ENCODE measurements around the gene ALG11. TPM values are rescaled to one million over a fixed set of nuclear protein-coding genes. Genes with fewer than 3 reads are reported as not detected.

The ALG11 gene
- total RNA-seq, 4 donors from 2014 or later, result 7.4 to 23.7 (median 13.2) TPM

DNA sequence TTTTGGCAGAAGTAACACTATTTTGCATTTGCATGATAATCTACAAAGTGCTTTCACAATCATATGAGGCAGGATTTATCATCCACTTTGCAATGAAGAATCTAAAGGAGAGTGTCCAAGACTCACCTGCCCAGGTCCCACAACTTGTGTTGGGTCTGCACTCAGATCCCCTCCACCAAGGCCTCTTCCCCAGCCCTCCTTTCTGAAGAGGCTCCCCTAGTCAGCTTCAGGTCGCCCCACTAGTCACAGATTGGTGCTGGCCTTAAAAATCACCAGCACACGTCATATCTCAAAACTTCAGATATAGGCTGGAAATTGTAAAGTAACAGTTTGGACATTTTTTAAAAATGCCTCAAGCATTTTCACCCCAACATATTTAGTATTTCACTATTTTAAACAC lies 18.5 kb upstream of the ALG11 start:
- H3K4me3 ChIP-seq, result no peak overlapping the region
- H3K9me3 ChIP-seq, result no peaks in the 10 kb centered on the region
- no peak for DNase-seq (ENCODE audit: low spot score in 2 of 2)
- H3K27me3 ChIP-seq, result no peaks in the 10 kb centered on the region
- H3K4me1 ChIP-seq, result peaks cover 13% of the 10 kb centered on the region
- 100% methylated on average over 2 of the region's 2 CpGs for WGBS
- no peak overlapping the region for H3K27ac ChIP-seq
- no peak for TF ChIP-seq EP300 (IDR thresholded peaks at IDR 0.05)
- TF ChIP-seq POLR2A (IDR thresholded peaks at IDR 0.05), result no peak
- TF ChIP-seq, protein P1, sequence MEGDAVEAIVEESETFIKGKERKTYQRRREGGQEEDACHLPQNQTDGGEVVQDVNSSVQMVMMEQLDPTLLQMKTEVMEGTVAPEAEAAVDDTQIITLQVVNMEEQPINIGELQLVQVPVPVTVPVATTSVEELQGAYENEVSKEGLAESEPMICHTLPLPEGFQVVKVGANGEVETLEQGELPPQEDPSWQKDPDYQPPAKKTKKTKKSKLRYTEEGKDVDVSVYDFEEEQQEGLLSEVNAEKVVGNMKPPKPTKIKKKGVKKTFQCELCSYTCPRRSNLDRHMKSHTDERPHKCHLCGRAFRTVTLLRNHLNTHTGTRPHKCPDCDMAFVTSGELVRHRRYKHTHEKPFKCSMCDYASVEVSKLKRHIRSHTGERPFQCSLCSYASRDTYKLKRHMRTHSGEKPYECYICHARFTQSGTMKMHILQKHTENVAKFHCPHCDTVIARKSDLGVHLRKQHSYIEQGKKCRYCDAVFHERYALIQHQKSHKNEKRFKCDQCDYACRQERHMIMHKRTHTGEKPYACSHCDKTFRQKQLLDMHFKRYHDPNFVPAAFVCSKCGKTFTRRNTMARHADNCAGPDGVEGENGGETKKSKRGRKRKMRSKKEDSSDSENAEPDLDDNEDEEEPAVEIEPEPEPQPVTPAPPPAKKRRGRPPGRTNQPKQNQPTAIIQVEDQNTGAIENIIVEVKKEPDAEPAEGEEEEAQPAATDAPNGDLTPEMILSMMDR (IDR thresholded peaks at IDR 0.05), result no peak
- no peak for TF ChIP-seq POLR2AphosphoS5 (IDR thresholded peaks at IDR 0.05)
- H3K36me3 ChIP-seq, result no peaks in the 10 kb centered on the region

DNA sequence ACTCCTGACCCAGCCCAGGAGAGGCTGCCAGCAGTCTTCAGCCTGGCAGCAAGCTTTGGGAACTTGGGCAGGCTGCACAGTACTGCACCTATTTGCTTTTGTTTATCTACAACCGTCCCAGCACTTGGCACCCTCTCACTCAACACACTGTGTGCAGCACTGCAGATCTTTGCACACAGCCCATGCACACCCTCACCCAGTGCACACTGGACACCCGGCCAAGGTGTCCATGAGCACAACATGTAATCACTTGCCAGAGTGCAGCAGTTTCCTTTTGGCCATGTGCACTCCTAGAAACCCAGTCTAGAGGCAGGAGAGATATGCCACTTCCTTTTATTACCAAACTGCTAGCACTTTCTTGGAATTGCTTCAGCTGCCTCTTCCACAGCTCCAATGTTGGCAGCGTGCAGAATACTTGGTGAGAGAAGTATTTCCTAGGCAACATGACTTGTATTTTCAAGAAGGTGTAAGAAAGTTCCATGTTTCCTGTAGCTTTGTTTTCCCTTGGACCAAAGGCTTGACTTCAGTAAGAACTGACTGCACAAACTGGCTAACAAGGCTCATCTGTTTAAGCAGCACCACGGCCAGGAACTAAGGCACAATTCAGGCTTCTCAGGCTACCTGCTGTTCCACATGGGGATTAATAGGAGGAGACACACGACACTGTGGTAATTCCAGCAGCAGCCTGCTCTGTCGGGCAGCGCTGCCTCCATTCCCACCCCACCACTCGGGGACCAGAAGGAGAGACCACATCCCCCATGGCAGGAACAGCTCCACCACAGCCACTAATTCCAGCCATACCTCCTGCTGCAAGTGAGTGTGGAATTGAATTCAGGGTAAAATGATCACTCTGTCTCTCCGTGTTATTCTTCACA lies 16.3 kb upstream of the ALG11 start:
- TF ChIP-seq EP300 (IDR thresholded peaks at IDR 0.05) (no peak), POLR2AphosphoS5 (IDR thresholded peaks at IDR 0.05) (no peak), POLR2A (IDR thresholded peaks at IDR 0.05) (no peak)
- TF ChIP-seq, protein P1 (IDR thresholded peaks at IDR 0.05), result no peak
- 19% methylated on average over 9 of the region's 9 CpGs for WGBS
- H3K4me1 ChIP-seq, result peaks cover 23% of the 10 kb centered on the region
- no peak overlapping the region for H3K4me3 ChIP-seq
- no peak for DNase-seq (ENCODE audit: low spot score in 2 of 2)
- H3K9me3 ChIP-seq, result no peaks in the 10 kb centered on the region
- H3K36me3 ChIP-seq, result no peaks in the 10 kb centered on the region
- peak overlapping the region; percentile 12 for H3K27ac ChIP-seq
- no peaks in the 10 kb centered on the region for H3K27me3 ChIP-seq

DNA sequence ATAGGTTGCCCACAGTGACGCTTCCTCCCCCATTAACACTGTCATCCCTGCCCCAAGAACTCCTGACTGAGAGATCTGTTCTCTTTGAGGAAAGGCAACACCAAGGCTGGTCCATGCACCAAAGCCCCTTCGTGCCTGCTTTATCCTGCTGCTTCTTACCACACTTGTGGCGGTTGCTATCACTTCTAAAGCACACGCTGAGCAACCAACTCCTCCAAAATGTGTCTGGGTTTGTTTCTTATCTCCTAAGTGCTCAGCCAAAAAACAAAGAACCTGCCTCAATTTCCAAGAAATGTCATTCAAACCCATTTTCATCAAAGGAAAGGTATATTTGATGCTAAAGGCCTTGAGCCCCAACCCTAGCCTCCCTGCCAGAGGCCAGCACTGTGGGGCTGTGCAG lies 15.6 kb upstream of the ALG11 start:
- H3K9me3 ChIP-seq, result no peaks in the 10 kb centered on the region
- no peaks in the 10 kb centered on the region for H3K27me3 ChIP-seq
- WGBS, result 92% methylated on average over 4 of the region's 4 CpGs
- H3K27ac ChIP-seq, result no peak overlapping the region
- H3K4me1 ChIP-seq, result peaks cover 23% of the 10 kb centered on the region
- no peak for DNase-seq (ENCODE audit: low spot score in 2 of 2)
- H3K4me3 ChIP-seq, result no peak overlapping the region
- no peaks in the 10 kb centered on the region for H3K36me3 ChIP-seq
- TF ChIP-seq, protein P1 (IDR thresholded peaks at IDR 0.05), result no peak
- TF ChIP-seq POLR2AphosphoS5 (IDR thresholded peaks at IDR 0.05), result no peak
- no peak for TF ChIP-seq POLR2A (IDR thresholded peaks at IDR 0.05)
- no peak for TF ChIP-seq EP300 (IDR thresholded peaks at IDR 0.05)

DNA sequence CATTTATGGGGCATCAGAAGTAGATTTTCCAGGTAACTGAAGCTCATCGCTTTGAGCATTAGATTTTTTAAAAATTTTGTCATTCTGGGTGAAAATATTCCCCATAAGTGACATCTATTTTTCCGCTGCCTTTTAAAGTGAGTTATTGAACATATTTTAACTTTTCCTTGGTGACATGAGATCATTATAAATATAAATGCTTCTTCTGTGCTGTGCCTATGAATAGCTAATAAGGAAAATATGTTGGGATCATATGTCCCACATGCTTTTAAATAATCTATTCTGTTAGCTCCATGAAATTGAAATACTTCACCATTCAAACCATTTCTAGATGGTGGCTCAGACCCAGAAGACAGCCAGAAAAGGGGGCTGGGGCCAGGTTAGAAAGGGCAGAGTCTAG lies 15.0 kb upstream of the ALG11 start:
- 96% methylated on average over 2 of the region's 2 CpGs for WGBS
- Histone ChIP-seq H3K4me1 (peaks cover 23% of the 10 kb centered on the region), H3K27ac (no peak overlapping the region), H3K27me3 (no peaks in the 10 kb centered on the region), H3K9me3 (no peaks in the 10 kb centered on the region), H3K4me3 (no peak overlapping the region), H3K36me3 (no peaks in the 10 kb centered on the region)
- no peak for TF ChIP-seq POLR2A (IDR thresholded peaks at IDR 0.05)
- no peak for TF ChIP-seq POLR2AphosphoS5 (IDR thresholded peaks at IDR 0.05)
- no peak for TF ChIP-seq EP300 (IDR thresholded peaks at IDR 0.05)
- TF ChIP-seq, protein P1 (IDR thresholded peaks at IDR 0.05), result no peak
- no peak for DNase-seq (ENCODE audit: low spot score in 2 of 2)

DNA sequence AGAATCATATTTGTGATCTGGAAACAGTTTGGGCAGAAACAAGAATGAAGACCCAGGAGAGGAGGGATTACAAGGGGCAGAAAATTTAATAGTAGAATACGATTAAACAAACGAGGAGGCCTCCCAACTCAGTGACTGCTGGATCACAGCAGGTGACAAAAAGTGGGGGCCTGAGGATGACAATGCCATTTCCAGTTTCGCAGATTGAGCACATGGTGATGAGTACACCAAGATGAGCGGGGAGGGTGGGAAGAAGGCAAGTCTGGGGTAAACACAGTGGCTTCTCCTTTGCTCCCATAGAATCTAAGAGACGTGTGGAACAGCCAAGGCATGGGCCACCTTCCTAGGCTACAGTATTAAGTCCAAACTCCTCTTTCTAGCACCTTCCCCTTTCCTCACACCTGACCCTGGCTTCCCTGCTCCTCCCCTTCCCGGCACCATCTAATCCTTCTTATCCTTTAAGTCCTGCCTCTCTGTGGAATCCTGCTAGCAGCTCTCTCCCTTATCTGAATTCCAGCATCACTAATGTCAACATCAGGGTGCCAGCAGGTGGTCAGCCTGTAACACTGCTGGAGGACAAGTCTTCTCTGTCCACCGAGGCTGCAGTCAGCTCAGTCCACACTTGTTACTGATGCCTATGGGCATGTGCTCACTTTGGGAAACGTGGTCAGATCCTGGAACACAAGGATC lies 14.4 kb upstream of the ALG11 start:
- 80% methylated on average over 8 of the region's 8 CpGs for WGBS
- H3K27me3 ChIP-seq, result no peaks in the 10 kb centered on the region
- no peaks in the 10 kb centered on the region for H3K36me3 ChIP-seq
- DNase-seq (ENCODE audit: low spot score in 2 of 2), result no peak
- H3K4me3 ChIP-seq, result no peak overlapping the region
- no peak overlapping the region for H3K27ac ChIP-seq
- H3K4me1 ChIP-seq, result peaks cover 23% of the 10 kb centered on the region
- TF ChIP-seq, protein P1 (IDR thresholded peaks at IDR 0.05), result no peak
- TF ChIP-seq POLR2A (IDR thresholded peaks at IDR 0.05) (no peak), EP300 (IDR thresholded peaks at IDR 0.05) (no peak), POLR2AphosphoS5 (IDR thresholded peaks at IDR 0.05) (no peak)
- H3K9me3 ChIP-seq, result no peaks in the 10 kb centered on the region

Measured in suprapubic skin (tissue), 4 donors.